Epithelial cell of proximal tubule (primary cell): Measurements from ENCODE around the gene CDH23. TPM values are rescaled to one million over a fixed set of nuclear protein-coding genes. Genes with fewer than 3 reads are reported as not detected.

Experiments used
- DNase-seq: peaks from one replicate; pipeline ENCODE4 v3.0.0-alpha.2; 2011; ENCODE audit warnings: low read depth
- H3K4me3 ChIP-seq: 2 replicates; pipeline ENCODE4 v1.5.1; 2011; ENCODE audit warnings: low read depth, mild to moderate bottlenecking, low read length
- total RNA-seq: library from RNA; depleted of rRNA; stranded (reverse); fragments of >200 nt; gene quantifications from 2 replicates; pipeline ENCODE4 v1.2.3, GENCODE V29; 2015
- TF ChIP-seq, protein P1 (sequence below): conservative IDR thresholded peaks from 2 replicates; pipeline ENCODE4 v1.5.1; 2012; ENCODE audit warnings: low read depth, mild to moderate bottlenecking, low read length

The CDH23 gene
- total RNA-seq, 1 donor from 2014 or later, result under 0.01 TPM

DNA sequence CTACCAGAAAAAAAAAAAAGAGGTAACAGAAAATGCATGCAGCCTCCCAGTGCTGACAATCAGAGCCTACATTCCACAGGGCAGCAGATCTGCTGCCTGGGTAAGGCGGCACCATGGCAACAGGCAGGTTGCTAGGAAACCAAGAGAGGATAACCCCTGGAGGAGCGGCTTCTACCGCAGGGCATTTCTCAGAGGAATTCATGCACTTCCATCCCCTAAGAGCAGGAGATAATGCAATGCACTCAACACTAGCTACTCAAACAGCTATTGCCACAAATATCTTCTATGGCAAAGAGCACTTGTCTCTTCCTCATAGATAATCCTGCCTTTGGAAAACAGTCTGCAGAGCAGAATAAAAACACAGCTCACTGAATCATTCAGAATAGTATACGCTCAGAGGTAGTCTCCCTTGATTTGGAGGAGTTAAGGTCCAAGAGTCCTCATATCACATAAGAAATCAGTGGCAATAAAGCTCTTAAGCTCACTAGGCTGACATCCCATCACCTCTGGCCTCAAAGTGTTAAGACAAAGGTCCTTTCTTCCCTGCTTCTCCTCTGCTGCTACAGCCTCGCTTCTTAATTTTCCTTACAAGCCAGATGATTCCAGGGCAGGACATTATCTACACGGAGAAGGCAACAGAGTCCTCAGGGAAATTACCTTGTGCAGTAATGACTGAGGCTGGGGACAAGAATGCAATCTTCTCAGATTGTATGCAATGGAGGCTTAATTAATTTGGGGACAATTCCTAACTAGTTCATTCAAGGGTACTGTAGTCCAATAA is 443.6 kb downstream of the CDH23 start:
- TF ChIP-seq, protein P1, sequence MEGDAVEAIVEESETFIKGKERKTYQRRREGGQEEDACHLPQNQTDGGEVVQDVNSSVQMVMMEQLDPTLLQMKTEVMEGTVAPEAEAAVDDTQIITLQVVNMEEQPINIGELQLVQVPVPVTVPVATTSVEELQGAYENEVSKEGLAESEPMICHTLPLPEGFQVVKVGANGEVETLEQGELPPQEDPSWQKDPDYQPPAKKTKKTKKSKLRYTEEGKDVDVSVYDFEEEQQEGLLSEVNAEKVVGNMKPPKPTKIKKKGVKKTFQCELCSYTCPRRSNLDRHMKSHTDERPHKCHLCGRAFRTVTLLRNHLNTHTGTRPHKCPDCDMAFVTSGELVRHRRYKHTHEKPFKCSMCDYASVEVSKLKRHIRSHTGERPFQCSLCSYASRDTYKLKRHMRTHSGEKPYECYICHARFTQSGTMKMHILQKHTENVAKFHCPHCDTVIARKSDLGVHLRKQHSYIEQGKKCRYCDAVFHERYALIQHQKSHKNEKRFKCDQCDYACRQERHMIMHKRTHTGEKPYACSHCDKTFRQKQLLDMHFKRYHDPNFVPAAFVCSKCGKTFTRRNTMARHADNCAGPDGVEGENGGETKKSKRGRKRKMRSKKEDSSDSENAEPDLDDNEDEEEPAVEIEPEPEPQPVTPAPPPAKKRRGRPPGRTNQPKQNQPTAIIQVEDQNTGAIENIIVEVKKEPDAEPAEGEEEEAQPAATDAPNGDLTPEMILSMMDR, result no peak

DNA sequence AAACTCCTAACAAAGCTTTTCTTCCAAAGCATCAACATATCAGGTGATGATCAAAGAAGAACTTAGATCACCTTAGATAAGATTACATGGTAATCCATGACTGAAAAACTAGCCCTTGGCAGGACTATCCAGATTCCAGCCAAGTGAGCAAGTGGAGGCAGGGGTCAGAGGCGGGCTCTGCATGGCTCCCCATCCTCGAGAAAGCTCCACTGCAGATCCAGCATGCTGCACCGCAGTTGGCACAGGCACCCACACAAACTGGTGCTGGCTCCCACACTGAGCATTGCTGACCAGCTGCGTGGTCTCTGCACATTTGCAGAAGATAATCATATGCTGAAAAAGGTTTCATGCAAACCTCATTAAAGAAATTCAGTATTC is 444.2 kb downstream of the CDH23 start:
- no peak for DNase-seq
- no peak overlapping the region for H3K4me3 ChIP-seq
- TF ChIP-seq, protein P1, result no peak

More for the DNA sequence above, 443.6 kb downstream of the CDH23 start:
- no peak overlapping the region for H3K4me3 ChIP-seq
- peak; percentile 90 for DNase-seq

DNA sequence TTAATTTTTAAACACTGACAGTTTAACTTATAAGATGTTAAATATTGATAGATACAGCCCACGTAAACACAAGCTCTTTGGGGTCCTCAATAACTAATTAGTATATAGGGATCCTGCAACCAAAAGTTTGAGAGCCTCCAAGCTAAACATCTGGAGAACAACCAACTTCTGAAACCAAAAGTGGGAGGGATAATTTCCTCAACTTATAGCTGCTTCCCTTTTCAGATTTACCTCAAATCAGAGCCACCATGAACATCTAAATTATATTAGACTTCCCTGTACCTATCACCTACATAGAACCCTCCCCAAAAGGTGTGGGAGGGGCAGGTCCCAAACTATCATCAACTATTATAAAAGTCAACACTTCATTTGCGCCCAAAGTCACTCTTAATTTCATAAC is 445.7 kb downstream of the CDH23 start:
- no peak for DNase-seq
- TF ChIP-seq, protein P1, result no peak
- no peak overlapping the region for H3K4me3 ChIP-seq

GRCh38 chr10:71842856-71843686 is 446.4 kb downstream of the CDH23 start:
- TF ChIP-seq, protein P1, result no peak

GRCh38 chr10:71844084-71844483 is 447.4 kb downstream of the CDH23 start:
- TF ChIP-seq, protein P1, result no peak
- DNase-seq, result no peak
- no peak overlapping the region for H3K4me3 ChIP-seq

More at GRCh38 chr10:71842856-71843686, 446.4 kb downstream of the CDH23 start:
- DNase-seq, result no peak
- H3K4me3 ChIP-seq, result no peak overlapping the region

DNA sequence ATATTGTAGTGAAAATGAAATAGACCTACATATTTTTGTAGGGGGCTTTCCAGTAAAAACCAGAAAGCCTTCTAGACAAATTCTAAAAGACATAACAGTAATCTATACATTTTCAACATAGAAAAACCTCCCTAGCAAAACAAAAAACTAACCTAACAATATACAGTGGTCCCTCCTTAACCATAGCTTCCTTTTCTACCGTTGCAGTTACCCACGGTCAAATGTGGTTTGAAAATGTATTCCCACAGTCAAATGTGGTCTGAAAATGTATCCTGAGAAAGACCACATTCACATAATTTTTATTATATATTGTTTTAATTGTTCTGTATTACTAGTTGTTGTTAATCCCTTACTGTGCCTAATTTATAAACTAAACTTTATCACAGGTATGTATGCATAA is 448.0 kb downstream of the CDH23 start:
- DNase-seq, result no peak
- no peak overlapping the region for H3K4me3 ChIP-seq
- TF ChIP-seq, protein P1, result no peak
